Articular chondrocyte of knee joint (primary cell): ENCODE data around the gene RAB11B. TPM values are rescaled to one million over a fixed set of nuclear protein-coding genes. Genes with fewer than 3 reads are reported as not detected.

Experiments used
- small RNA-seq: library from RNA; depleted of rRNA; stranded (forward); fragments of <200 nt; gene quantifications from one replicate; pipeline ENCODE3, GENCODE V24; 2012
- total RNA-seq: library from RNA; depleted of rRNA; stranded (reverse); fragments of >200 nt; gene quantifications from 2 replicates; pipeline ENCODE4 v1.2.3, GENCODE V29; 2012

RAB11B gene
- 18.0 and 20.3 TPM in 2 replicates for total RNA-seq

DNA sequence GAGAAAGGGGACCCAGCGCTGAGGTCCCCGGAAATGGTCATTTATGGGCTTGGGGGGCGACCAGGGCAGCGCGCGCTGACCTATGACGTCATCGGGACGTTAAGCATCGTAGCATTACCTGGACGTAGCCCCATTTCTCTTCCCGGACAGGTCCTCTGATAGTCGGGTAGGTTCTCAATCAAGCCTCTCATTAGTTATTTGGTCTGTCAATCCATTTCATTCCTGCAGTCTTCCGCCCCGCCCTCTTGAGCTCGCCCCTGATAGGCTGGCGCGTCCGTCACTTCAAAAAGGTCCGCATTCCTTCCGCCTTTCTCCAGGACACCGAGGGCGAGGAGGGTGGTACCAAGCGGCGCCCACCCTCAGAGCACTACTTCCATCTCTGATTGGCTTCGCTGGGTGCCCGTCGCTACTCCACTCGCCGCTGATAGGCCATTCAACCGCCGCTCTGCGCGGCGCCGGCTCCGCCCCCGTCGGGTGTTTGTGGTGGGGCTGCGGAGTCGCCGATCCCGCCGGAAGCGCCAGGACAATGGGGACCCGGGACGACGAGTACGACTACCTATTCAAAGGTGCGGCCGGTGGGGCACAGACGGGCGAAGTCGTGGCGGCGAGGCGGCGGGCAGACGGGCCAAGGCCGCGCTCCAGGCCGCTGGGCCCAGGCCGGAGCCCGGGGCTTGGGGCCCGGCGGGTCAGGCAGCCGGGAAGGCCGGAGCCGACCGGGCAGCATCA, at the start of gene RAB11B:
RAB11B (plus strand) TSS at position 470 of the 726 bp plus-strand sequence; CDS start at position 527, 57 bp downstream.

DNA sequence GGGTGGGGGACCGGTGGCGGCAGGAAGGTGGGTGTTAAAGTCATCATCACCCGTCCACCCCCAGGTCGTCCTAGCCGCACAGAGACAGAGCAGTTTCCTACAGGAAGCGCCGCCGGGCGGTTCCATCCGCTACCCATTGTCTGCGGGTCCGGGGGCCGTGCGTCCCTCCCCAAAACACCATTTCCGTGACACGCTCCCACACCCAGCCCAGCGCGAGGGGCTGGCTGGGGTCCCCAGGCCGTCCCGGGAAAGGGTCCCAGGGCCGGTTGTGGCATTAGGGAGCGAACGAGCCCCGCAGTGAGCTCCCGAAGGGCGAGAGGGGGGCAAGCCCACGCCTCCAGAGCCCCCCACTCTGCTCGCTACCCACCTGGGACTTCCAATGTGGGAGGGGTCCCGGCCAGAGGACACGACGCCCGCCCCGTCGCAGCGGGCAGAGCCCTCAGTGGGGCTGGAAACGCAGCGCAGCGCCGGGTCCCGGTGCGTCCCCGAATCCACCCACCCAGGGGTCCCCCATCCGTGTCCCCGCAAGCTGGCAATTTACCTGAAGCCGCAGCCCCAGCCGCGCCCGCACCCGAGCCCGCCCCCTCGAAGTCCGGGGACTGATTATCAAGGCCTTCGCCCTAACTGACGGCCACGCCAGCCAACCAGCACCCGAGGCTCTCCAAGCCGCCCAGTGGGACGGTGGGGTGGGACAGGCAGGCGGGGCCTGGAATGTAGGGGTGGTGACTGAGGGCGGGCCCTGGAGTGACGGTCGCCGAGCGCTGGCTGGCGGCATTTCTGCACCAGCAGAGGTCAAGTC, 47.3 kb upstream of the RAB11B start, which contains the start of gene KANK3:
KANK3 (minus strand) TSS at position 579 of the 799 bp plus-strand sequence. CDS start 5,434 bp downstream, outside the sequence.

DNA sequence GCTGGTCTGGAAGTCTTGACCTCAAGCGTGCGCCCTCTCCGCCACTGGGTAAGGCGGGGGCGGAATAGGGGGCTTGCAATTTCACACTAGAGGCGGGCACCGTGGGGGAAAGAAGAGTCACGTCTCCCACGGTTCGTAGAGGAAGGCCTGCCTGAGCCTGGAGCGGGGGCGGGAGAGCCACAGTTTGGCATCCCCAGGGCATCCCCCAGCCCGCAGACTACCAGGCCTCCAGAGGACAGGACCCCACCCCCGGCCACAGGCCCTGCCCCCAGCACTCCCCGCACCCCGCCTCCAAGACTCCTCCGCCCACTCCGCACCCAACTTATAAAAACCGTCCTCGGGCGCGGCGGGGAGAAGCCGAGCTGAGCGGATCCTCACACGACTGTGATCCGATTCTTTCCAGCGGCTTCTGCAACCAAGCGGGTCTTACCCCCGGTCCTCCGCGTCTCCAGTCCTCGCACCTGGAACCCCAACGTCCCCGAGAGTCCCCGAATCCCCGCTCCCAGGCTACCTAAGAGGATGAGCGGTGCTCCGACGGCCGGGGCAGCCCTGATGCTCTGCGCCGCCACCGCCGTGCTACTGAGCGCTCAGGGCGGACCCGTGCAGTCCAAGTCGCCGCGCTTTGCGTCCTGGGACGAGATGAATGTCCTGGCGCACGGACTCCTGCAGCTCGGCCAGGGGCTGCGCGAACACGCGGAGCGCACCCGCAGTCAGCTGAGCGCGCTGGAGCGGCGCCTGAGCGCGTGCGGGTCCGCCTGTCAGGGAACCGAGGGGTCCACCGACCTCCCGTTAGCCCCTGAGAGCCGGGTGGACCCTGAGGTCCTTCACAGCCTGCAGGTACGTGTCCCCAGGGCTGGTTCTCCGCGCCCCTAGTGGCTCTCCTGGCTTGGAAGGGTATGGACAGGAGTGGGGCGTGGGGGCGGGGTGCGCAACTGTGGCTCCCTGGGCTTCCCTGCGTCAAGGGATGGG, 26.1 kb upstream of the RAB11B start, which contains the start of gene ANGPTL4:
ANGPTL4 (plus strand) TSS at position 353 of the 969 bp plus-strand sequence; CDS start at position 520, 167 bp downstream.

DNA sequence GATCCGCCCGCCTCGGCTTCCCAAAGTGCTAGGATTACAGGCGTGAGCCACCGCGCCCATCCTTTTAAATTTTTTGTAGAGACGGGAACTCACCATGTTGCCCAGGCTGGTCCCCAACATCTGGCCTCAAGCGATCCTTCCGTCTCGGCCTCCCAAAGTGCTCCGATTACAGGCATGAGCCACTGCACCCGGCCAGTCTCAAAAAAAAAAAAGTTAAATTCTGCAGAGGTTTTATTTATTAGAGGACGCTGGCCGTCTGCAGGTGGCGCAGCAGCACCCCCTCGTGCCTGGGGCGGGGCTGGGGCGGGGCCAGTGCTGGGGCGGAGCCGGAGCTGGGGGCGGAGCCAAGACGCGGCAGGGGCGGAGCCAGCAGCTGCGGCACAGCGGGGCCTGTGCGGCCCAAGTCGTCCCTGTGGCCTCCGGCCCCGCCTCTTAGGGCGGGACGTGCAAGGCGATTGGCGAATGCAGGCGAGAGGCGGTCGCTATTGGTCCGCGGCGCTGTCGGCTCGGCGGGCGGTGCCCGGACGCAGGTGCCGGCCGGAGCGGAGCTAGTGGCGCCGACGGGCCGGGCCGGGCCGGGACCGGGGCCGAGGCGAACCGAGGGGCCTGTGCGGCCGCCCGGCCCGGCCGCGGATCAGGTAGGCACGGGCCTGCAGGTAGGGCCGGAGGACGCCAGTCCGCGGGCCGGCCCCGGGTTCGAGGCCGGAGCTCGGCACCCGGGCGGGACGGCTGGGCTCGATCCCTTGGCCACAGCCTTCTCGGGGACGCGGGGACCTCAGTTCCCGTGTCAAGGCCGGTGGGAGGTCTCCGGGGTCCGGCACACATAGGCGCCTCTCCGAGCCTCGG, 22.8 kb downstream of the RAB11B start, which contains the start of gene MARCHF2:
MARCHF2 (plus strand) TSS at position 523 of the 846 bp plus-strand sequence. CDS start 8,536 bp downstream, outside the sequence.

DNA sequence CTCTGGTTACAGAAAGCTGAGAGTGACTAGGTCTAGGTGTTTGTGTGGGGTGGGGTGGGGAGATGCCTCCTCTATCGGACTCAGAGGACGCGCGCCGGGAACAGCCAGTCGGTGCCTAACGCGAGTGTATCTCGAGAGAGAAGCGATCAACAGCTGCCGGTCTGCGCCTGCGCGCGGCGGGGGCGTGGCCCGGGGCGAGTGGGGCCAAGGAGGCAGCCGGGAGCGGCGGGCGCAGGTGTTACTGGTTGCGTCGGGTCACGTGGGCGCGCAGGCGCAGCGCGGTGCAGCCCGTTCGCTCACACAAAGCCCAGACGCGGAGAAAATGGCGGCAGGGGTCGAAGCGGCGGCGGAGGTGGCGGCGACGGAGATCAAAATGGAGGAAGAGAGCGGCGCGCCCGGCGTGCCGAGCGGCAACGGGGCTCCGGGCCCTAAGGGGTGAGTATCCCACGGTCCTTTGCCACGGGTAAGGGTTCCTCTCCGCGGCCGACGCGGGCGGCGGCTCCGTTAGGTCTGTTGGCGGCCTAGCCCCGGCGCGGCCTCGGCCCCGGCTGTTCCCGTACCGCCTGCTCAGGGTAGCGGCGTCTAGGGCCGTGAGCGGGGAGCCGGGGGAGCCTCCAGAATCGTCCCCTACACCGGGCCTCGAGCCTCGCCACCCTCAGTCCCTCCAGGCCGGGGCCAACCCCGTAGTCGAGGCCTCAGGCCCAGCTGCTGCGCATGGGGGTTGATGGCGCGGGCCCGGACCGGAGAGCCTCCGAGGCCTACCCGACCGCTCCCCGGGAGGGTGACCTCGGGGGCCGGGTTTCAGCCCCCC, 54.7 kb downstream of the RAB11B start, which contains the start of gene HNRNPM:
HNRNPM (plus strand) TSS at position 299 of the 811 bp plus-strand sequence; CDS start at position 323, 24 bp downstream.

Small RNA genes within 50 kb of the gene (small RNA-seq; reads per million reads assigned to genes)
- not detected for gene MIR4999

Other genes with a start within 250 kb of the RAB11B start
- gene FBN3, start 240.8 kb upstream of the RAB11B start, total RNA-seq, result not detected in 2 replicates
- 20.6 and 28.9 TPM in 2 replicates for gene CERS4, start 181.0 kb upstream of the RAB11B start, total RNA-seq
- gene CD320, start 82.0 kb upstream of the RAB11B start, total RNA-seq, result 18.6 and 25.6 TPM in 2 replicates
- gene NDUFA7, start 69.0 kb upstream of the RAB11B start, total RNA-seq, result 14.9 and 18.0 TPM in 2 replicates
- gene RPS28, start 68.9 kb upstream of the RAB11B start, total RNA-seq, result 99.4 and 123 TPM in 2 replicates
- gene KANK3, start 47.1 kb upstream of the RAB11B start, total RNA-seq, result 0.11 and 0.26 TPM in 2 replicates
- gene ANGPTL4, start 26.2 kb upstream of the RAB11B start, total RNA-seq, result 10.3 and 15.3 TPM in 2 replicates
- gene MARCHF2, start 22.9 kb downstream of the RAB11B start, total RNA-seq, result 45.9 and 46.8 TPM in 2 replicates
- 48.4 and 51.6 TPM in 2 replicates for gene HNRNPM, start 54.6 kb downstream of the RAB11B start, total RNA-seq
- gene PRAM1, start 112.3 kb downstream of the RAB11B start, total RNA-seq, result under 0.01 TPM in 1 of 2 replicates, not detected in the other
- 3.7 and 6.4 TPM in 2 replicates for gene ZNF414, start 123.8 kb downstream of the RAB11B start, total RNA-seq
- gene MYO1F, start 187.1 kb downstream of the RAB11B start, total RNA-seq, result 0.22 and 0.26 TPM in 2 replicates
- gene ADAMTS10, start 220.4 kb downstream of the RAB11B start, total RNA-seq, result 21.4 and 27.2 TPM in 2 replicates
- not detected in 2 replicates for gene NFILZ, start 240.3 kb downstream of the RAB11B start, total RNA-seq